GM21381 (cell line): ENCODE measurements around the gene SLC7A10.
"Not testable (repeated sequence)": the region's sequence is repeated elsewhere in the genome, so short reads cannot be mapped to it uniquely, and the experiment has no call there.

Source experiments
- ATAC-seq: cut with Tn5 transposase; IDR thresholded peaks from one replicate; pipeline ENCODE4 v1.9.1; 2021; ENCODE audit warnings: mild to moderate bottlenecking, moderate library complexity; ENCODE audit not compliant: unreplicated experiment

SLC7A10 gene

DNA sequence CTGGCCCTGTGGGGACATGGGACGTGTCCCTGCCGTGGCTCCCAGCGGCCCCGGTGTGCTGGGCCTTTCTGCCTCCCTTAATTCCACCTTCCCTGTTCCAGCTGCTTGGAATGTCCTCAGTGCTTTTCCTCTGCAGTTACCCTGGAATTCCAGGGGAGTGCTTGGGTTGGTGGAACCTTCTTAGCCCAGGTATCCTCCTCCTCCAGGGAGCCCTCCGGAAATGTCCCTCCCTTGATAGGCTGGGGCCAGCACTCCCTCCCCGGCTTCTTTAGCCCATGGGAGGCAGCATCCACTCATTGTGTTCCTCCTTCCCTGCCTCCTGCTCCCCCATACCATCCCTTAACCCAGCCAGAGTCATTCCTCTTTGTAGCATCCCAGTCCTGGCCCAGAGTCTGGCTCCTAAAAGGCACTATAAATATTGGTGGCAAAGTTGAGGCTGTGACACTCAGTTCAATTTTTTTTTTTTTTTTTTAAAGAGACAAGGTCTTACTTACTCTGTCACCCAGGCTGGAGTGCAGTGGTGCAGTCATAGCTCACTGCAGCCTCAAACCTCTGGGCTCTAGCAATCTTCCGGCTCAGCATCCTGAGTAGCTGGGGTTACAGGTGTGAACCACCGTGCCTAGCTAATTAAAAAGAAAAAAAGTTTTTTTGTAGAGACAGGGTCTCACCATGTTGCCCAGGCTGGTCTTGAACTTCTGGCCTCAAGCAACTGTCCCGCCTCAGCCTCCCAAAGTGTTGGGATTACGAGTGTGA is 13.7 kb upstream of the SLC7A10 start:
- no peak for ATAC-seq

GRCh38 chr19:33238481-33239149 is 13.0 kb upstream of the SLC7A10 start:
- ATAC-seq = no peak

GRCh38 chr19:33236696-33237390 is 11.2 kb upstream of the SLC7A10 start:
- no peak for ATAC-seq

- no peak for ATAC-seq
These were observed 10.3 kb upstream of the SLC7A10 start for GRCh38 chr19:33235996-33236350.

DNA sequence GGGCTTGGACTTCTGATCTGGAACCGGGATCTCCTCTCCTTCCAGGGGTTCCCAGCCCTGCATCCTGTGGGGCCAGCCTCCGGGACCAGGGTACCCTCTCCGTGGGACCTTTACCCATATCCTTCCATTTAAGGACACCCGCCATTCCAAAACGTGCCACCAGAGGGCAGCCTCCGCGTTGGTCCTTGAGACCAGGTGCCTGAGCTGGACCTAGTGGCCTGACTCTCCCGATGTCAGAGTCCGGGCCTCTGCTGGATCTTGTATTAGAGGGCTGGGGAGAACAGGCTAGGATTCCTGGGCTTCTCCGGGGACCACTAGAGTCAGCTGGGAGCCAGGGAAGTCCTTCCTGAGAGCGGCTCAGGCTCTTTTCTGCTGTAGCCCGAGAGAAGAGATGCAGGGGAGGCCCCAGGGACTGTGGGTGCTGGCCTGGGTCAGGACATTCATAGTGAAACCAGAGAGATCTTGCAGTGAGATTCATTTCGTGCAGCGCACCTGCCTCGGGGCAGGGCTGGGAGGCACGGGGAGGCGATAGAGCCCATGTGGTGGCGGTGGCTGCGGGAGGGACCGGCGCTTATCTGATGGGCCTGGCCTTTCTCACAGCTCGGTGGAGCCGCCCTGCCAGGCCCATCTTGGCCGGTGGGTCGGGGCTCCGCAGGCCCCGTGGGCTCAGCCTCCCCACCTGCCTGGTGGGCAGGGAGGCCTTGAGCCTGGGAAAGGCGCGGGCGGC is 9.8 kb upstream of the SLC7A10 start:
- peak; percentile 91 for ATAC-seq

DNA sequence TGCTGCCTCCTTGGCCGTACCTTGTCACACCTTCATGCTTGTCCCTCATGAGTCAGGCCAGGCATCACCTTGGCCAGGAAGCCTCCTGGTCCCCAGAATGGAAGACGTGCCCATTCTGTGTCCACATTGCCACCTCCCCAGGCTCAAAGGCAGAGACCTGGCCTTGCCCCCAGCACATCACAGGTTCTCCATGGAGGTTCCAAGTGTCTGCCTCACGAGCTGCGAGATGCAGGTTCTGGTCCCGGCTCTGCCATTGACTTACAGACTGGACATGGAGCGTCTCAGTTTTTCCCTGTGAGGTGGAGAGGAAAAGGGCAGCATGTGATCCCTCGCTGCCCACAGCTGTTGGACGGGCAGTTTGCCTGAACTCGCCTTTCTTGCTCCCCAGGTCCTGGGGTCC is 9.1 kb upstream of the SLC7A10 start:
- ATAC-seq = no peak

- no peak for ATAC-seq
These were observed 8.4 kb upstream of the SLC7A10 start for GRCh38 chr19:33234092-33234491.

- ATAC-seq = no peak
These were observed 7.6 kb upstream of the SLC7A10 start for GRCh38 chr19:33233056-33233873.

- ATAC-seq = no peak
These were observed 7.0 kb upstream of the SLC7A10 start for GRCh38 chr19:33232656-33233055.

DNA sequence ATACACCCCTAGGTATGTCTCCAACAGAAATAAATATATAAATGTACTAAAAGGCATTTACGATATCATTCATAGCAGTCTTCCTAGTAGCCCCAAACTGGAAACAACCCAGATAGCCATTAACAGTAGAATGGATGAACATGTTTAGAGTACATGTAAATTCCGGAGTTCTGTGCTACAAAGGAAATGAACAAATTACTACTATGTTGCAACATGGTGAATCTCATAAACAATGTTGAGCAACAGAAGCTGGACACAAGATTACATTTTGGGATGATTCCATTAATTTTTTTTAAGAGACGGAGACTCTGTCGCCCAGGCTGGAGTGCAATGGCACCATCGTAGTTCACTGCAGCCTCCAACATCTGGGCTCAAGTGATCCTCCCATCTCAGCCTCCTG is 5.9 kb upstream of the SLC7A10 start:
- ATAC-seq = no peak

DNA sequence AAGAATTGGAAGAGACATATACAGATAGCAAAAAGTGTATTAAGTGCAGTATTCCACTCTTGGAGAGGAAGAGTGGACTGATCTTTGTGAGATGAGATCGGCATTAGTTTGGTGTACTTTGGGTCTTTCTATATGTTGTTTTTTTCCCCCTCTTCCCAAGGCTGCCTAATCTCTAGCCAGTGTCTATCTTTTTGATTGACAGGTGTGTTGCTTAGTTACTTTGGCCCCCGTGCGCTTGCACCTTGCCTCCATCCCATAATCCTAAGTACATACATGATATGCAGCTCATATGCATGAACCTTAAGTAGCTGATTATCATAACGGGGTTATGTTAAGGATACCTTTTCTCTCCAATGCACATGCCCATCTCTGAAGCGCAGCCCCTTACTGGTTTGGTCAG is 4.3 kb upstream of the SLC7A10 start:
- no peak for ATAC-seq

DNA sequence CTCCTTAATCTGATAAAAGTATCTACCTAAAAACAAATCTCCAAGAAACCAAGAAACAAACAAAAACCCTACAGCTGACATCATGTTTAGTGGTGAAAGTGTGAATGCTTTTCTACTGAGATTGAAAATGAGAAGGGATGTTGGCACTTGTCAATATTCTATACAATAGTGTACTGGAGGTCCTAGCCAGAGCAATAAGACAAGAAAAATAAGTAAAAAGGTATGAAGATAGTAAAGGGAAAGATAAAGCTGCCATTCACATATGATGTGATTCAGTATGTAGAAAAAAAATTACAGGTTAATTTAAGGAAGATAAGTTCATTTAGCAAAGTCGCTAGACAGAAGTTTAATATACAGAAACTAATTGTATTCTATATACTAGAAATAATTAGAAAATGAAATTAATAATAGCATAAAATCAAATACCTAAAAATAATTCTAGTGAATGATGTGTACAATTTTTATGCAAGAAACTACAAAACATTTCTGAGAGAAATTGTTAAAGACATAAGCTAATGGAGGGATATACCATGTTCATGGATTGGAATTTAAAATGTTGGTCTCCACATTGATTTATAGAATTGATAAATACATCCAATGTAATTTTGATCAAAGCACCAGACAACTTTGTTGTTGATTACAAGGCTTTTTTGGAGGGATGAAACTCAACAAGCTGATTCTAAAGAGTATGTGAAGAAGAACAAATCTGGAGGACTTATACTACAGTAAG is 2.4 kb upstream of the SLC7A10 start:
- ATAC-seq = no peak

GRCh38 chr19:33227242-33227650 is 1.6 kb upstream of the SLC7A10 start:
- ATAC-seq = no peak

DNA sequence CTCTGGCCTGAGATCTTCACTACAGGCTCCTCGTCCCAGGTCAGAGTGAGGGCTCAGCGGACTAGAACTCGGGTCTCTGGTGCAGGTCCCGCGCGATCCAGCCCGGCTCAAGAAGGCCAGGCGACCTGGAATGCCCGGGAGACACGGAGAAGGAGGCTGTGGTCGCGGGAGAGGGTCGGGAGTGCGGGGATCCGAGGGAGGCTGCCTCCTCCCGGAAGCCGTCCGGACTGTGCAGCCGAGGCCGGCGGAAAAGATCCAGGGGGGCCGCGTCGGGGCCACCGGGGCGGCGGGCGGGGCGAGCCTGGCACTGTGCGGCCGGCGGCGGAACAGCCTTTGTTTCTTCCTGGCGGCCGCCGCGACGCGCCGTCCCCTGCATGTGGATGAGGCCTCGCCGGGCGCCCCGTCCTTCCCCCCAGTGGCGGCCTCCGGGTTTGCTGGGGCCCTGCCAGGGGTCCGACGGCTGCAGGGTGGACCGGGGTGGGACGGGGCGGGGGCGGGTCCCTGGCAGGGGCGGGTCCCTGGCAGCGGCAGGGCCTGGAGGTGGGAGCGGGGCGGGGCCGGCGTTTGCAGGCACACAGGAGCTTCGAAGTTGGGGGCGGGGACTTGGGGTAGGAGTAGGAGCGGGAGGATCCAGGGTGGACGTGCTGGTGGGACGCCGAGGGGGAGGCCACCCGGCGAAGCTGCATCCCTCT is 1.0 kb upstream of the SLC7A10 start:
- no peak for ATAC-seq

GRCh38 chr19:33224694-33225457 is 774 bp downstream of the SLC7A10 start:
- no peak for ATAC-seq

- not testable (repeated sequence) for ATAC-seq
These were observed 3.4 kb downstream of the SLC7A10 start for GRCh38 chr19:33222255-33222654.

GRCh38 chr19:33221638-33222037 is 4.0 kb downstream of the SLC7A10 start:
- no peak for ATAC-seq

DNA sequence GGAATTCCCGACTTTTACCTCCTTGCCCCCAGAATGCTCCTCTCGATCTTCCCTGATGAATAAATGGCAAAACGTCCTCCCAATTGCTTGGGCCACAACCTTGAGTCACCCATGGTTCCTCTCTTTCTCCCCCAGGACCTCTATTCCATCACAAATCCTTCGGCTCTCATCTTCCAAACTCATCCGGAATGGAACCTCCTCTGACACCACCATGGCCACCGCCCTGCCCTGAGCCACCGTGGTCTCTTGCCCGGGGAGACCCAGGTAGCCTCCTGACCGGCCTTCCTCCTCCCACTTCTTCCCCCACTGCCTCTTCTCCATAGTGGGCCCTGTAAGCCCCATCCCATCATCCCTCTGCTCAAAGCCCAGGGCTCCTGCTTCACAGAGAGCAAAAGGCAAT is 4.9 kb downstream of the SLC7A10 start:
- ATAC-seq = no peak

GRCh38 chr19:33220115-33220514 is 5.5 kb downstream of the SLC7A10 start:
- no peak for ATAC-seq
